Tibial artery (tissue), 4 donors: ENCODE measurements around the gene VWA7.
"Not testable (repeated sequence)": the region's sequence is repeated elsewhere in the genome, so short reads cannot be mapped to it uniquely, and the experiment has no call there.

Source experiments
- DNase-seq, 2 donors: peaks; one replicate each; pipeline ENCODE4 v3.0.0-alpha.2; 2019
- H3K27ac ChIP-seq, 2 donors: fragments of 200-600 bp; sonication (generic) in 1 of 2; 1 replicate in 1 of 2; 2 replicates in 1 of 2; pipeline ENCODE4 v1.5.1; 2018 to 2019; ENCODE audit warnings: mild to moderate bottlenecking in 1 of 2
- H3K27me3 ChIP-seq, 2 donors: fragments of 200-600 bp; sonication (generic) in 1 of 2; one replicate each; pipeline versions ENCODE4 v1.5.1 to v1.6.0; 2016 to 2019
- H3K36me3 ChIP-seq, 3 donors: fragments of 200-600 bp; sonication (generic) in 2 of 3; one replicate each; pipeline ENCODE4 v1.5.1; 2016 to 2019; ENCODE audit warnings: mild to moderate bottlenecking in 2 of 3
- H3K4me1 ChIP-seq, 4 donors: fragments of 200-600 bp; sonication (generic) in 2 of 4; 1 replicate in 3 of 4; 2 replicates in 1 of 4; pipeline ENCODE4 v1.5.1; 2016 to 2019
- H3K4me3 ChIP-seq, 2 donors: fragments of 200-600 bp; sonication (generic) in 1 of 2; 1 replicate in 1 of 2; 2 replicates in 1 of 2; pipeline ENCODE4 v1.5.1; 2018 to 2019; ENCODE audit warnings: mild to moderate bottlenecking in 2 of 2
- H3K9me3 ChIP-seq, 3 donors: fragments of 200-600 bp; sonication (generic) in 1 of 3; one replicate each; pipeline ENCODE4 v1.5.1; 2016 to 2019
- intact Hi-C: fragments of 100-400 bp; cut with DNase I; formaldehyde crosslinking; loops from one replicate; pipeline ENCODE4 v1.15.0; 2023; ENCODE audit warnings: low total_unique reads
- TF ChIP-seq, protein P1 (sequence below), 2 experiments: fragments of 200-600 bp in 1 of 2; fragments of 450-650 bp in 1 of 2; IDR thresholded peaks; one replicate each; pipeline ENCODE4 v1.5.1; 2017 to 2019; ENCODE audit warnings: antibody characterized with exemption in 2 of 2, mild to moderate bottlenecking in 1 of 2, moderate library complexity in 1 of 2

VWA7 gene, protein sequence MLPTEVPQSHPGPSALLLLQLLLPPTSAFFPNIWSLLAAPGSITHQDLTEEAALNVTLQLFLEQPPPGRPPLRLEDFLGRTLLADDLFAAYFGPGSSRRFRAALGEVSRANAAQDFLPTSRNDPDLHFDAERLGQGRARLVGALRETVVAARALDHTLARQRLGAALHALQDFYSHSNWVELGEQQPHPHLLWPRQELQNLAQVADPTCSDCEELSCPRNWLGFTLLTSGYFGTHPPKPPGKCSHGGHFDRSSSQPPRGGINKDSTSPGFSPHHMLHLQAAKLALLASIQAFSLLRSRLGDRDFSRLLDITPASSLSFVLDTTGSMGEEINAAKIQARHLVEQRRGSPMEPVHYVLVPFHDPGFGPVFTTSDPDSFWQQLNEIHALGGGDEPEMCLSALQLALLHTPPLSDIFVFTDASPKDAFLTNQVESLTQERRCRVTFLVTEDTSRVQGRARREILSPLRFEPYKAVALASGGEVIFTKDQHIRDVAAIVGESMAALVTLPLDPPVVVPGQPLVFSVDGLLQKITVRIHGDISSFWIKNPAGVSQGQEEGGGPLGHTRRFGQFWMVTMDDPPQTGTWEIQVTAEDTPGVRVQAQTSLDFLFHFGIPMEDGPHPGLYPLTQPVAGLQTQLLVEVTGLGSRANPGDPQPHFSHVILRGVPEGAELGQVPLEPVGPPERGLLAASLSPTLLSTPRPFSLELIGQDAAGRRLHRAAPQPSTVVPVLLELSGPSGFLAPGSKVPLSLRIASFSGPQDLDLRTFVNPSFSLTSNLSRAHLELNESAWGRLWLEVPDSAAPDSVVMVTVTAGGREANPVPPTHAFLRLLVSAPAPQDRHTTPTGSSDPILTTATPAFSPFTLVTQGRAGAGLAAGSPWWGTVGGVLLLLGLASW

DNA sequence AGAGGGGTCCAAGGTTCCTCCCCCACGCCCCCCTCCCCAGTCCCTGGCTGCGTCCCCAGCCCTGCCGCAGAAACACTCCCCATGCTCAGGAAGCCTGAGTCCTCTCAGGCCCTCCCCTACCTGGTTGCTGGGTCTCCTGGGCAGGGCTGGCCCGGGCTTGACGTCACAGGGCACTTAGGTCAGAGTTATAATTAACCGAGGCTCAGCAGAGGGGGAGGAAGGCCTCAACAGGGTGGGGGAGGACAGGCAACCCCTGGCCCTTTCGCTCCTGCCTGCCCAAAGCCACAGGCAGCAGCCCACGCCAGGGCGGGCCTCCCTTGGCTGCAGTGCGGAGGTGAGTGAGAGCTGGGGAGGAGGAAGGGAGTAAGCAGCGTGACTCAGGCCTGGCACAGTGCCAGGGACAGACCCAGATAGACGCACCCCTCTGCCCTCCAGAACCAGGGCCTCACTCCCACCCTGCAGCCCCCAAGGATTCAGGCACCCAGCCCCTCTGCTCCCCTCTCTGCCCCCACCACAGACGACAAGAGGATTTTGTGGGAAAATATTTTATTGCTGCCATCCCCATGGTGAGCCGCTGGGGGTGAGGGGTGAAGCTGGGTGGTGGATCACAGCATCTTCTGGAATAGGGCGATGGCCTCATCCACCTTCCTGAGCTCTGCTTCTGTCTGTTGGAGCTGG, at the start of gene VWA7:
TSS of gene VWA7 (minus strand) at position 340 of the 678 bp plus-strand sequence. CDS start 549 bp downstream, outside the sequence.
- H3K4me3 ChIP-seq = no peak within 1 kb of the TSS
- H3K36me3 ChIP-seq = peaks cover 25 to 45% (median 41%) of the 10 kb centered on the region in 3 donors
- no peak within 1 kb of the TSS for H3K27ac ChIP-seq
- TF ChIP-seq, protein P1, sequence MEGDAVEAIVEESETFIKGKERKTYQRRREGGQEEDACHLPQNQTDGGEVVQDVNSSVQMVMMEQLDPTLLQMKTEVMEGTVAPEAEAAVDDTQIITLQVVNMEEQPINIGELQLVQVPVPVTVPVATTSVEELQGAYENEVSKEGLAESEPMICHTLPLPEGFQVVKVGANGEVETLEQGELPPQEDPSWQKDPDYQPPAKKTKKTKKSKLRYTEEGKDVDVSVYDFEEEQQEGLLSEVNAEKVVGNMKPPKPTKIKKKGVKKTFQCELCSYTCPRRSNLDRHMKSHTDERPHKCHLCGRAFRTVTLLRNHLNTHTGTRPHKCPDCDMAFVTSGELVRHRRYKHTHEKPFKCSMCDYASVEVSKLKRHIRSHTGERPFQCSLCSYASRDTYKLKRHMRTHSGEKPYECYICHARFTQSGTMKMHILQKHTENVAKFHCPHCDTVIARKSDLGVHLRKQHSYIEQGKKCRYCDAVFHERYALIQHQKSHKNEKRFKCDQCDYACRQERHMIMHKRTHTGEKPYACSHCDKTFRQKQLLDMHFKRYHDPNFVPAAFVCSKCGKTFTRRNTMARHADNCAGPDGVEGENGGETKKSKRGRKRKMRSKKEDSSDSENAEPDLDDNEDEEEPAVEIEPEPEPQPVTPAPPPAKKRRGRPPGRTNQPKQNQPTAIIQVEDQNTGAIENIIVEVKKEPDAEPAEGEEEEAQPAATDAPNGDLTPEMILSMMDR (IDR thresholded peaks at IDR 0.05) = no peak
- peaks cover 0 to 12% (median 8%) of the 10 kb centered on the region in 4 donors for H3K4me1 ChIP-seq
- intact Hi-C loops = no loop called here
- no peaks in the 10 kb centered on the region for H3K9me3 ChIP-seq
- H3K27me3 ChIP-seq = no peaks in the 10 kb centered on the region
- peak in 1 of 2 donors; percentile 73 for DNase-seq

DNA sequence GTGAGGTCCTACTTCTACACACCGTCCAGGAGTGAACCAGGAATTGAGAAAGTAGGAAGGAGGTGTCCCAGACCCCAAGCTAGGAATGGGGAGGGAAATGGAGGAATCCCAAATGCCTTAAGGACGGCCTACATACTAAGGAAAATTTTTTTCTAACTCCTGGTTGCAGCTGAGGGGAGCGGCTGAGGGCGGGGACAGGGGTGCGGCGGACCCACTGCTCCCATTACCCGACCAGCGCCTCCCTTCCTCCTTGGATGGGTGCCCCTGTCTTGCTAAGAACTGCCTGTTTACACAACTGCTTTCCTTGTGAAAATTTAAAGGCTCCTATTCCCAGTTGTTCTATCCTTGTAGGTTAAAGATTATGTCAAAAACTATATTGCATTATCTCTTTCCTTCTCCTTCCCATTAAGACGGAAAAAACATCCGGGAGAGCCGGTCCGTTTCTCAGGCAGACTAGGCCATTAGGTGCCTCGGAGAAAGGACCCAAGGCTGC, 49.7 kb upstream of the VWA7 start:
- peaks cover 0 to 56% (median 38%) of the 10 kb centered on the region in 4 donors for H3K4me1 ChIP-seq

DNA sequence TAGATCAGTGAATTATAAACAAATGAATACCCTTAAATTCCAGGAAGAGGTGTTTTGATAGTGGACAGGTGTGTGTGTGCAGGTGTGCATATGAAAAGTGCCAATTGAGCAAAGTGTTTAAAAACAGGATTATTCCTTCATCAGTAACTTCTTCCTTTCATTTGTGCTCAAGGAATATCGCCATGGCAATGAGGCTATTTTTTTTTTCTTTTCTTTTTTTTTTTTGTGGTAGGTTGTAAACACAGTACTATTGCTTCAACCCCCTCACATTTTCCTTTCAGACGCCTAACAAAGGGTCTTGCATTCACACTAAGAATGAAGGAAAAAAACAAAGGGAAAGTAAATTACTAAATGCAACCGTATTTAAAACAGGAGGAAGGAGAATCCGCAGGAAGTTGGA, 48.4 kb upstream of the VWA7 start:
- no peak for DNase-seq
- intact Hi-C loops = no loop called here
- TF ChIP-seq, protein P1 (IDR thresholded peaks at IDR 0.05) = no peak
- H3K27me3 ChIP-seq = no peaks in the 10 kb centered on the region
- no peak overlapping the region for H3K4me3 ChIP-seq
- peaks cover 0 to 52% (median 32%) of the 10 kb centered on the region in 4 donors for H3K4me1 ChIP-seq
- no peaks in the 10 kb centered on the region for H3K9me3 ChIP-seq
- peak overlapping the region; percentile 92 to 93 for H3K27ac ChIP-seq
- H3K36me3 ChIP-seq = no peaks in the 10 kb centered on the region

More for the DNA sequence above, 49.7 kb upstream of the VWA7 start:
- H3K27ac ChIP-seq = peak overlapping the region; percentile 92 to 93
- no peaks in the 10 kb centered on the region for H3K36me3 ChIP-seq
- DNase-seq = peak; percentile 94 to 95
- TF ChIP-seq, protein P1 (IDR thresholded peaks at IDR 0.05) = no peak
- H3K9me3 ChIP-seq = no peaks in the 10 kb centered on the region
- no peaks in the 10 kb centered on the region for H3K27me3 ChIP-seq
- peak overlapping the region; percentile 76 to 78 for H3K4me3 ChIP-seq
- intact Hi-C loops = no loop called here

DNA sequence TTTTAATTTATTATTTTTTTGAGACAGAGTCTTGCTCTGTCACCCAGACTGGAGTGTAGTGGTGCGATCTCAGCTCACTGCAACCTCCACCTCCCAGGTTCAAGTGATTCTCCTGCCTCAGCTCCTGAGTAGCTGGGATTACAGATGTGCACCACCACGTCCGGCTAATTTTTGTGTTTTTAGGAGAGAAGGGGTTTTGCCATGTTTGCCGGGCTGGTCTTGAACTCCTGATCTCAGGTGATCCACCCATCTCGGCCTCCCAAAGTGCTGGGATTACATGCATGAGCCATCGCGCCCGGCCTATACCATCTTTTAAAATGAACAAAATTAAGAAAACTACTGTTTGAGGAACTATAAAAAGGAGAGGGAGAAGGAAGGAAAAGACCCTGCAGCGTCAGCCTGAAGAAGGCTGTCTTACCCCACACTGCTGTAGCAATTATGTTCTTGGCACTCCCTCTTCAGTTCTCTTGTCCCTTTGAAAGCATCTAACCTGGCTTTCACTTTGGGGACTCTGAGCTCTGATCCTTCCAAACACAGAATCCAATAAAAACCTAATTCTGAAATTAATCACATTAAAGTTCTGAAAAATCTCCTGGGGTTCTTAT, 46.6 kb upstream of the VWA7 start:
- Histone ChIP-seq H3K27ac (peak overlapping the region; percentile 91), H3K4me1 (peaks cover 0 to 69% (median 45%) of the 10 kb centered on the region in 4 donors)
- H3K27me3 ChIP-seq, H3K9me3 ChIP-seq, intact Hi-C loops, H3K36me3 ChIP-seq, DNase-seq, H3K4me3 ChIP-seq: not testable (repeated sequence)

DNA sequence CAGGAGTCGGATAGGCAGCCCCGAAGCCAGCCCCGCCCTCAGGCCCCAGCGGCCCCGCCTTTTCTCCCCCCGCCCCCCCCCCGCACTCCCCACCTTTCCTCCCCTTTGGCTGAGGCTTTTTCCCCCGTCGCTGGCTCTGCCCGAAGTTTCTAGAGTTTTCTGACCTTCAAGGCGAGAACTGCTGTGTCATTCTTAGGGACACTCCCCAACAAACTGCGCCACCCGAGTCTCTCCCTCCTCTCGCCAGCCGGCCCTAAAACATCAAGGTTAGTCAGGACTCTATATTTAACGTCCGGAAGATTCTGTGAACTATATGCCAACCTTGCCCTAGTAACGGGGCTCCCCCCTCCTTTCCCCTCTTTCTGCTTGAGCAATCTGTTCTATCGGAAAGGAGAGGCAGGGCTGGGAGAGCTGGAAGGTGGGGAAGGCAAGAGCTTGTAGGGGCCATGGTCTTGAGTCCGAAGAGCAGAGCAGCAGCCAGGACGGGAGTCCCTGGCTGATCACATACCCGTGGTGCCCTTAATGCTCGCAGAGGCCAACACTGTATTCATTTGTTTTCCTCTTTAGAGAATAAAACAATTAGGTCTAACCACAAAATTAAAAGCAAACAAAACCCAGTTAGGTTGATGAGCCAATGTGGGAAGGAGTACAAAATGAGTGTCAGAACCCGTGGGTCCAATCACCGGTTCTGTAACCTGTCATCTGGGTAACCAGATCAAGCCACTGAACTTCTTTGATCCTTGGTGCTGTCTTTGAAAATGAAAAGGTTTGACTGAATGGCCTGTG, 45.1 kb upstream of the VWA7 start:
- Histone ChIP-seq H3K4me3 (peak overlapping the region; percentile 50 to 69), H3K27ac (peak overlapping the region; percentile 91), H3K27me3 (no peaks in the 10 kb centered on the region), H3K9me3 (no peaks in the 10 kb centered on the region), H3K4me1 (peaks cover 0 to 76% (median 50%) of the 10 kb centered on the region in 4 donors), H3K36me3 (no peaks in the 10 kb centered on the region)
- intact Hi-C loops = no loop called here
- peak; percentile 90 to 97 for DNase-seq
- TF ChIP-seq, protein P1 (IDR thresholded peaks at IDR 0.05) = no peak
